Esophagus muscularis mucosa (tissue), 4 donors: ENCODE results near the gene ADCY6. TPM values are rescaled to one million over a fixed set of nuclear protein-coding genes. Genes with fewer than 3 reads are reported as not detected.
A peak's percentile ranks its signal among the peaks of the same experiment; 100 is the strongest.

Experiments
- DNase-seq: peaks from one replicate; pipeline ENCODE4 v3.0.0-alpha.2; 2017; ENCODE audit errors: extremely low spot score
- H3K27ac ChIP-seq, 4 donors: fragments of 200-600 bp; sonication (generic); replicated peaks in 1 of 4; 1 replicate in 3 of 4; 2 replicates in 1 of 4; pipeline ENCODE4 v1.5.1; 2016 to 2019; ENCODE audit warnings: mild to moderate bottlenecking in 1 of 4
- H3K27me3 ChIP-seq, 4 donors: fragments of 200-600 bp; sonication (generic); one replicate each; pipeline versions ENCODE4 v1.5.1 to v1.6.0; 2016 to 2019
- H3K36me3 ChIP-seq, 4 donors: fragments of 200-600 bp; sonication (generic); one replicate each; pipeline ENCODE4 v1.5.1; 2016 to 2019
- H3K4me1 ChIP-seq, 4 donors: fragments of 200-600 bp; sonication (generic); one replicate each; pipeline ENCODE4 v1.5.1; 2016 to 2019
- H3K4me3 ChIP-seq, 4 donors: fragments of 200-600 bp; sonication (generic); 1 replicate in 2 of 4; 2 replicates in 2 of 4; pipeline ENCODE4 v1.5.1; 2016 to 2019; ENCODE audit warnings: mild to moderate bottlenecking in 4 of 4, moderate library complexity in 1 of 4
- H3K9me3 ChIP-seq, 4 donors: fragments of 200-600 bp; sonication (generic); 1 replicate in 3 of 4; 2 replicates in 1 of 4; pipeline ENCODE4 v1.5.1; 2016 to 2019
- CTCF ChIP-seq, 3 experiments: fragments of 200-600 bp in 2 of 3; fragments of 450-650 bp in 1 of 3; sonication (generic) in 2 of 3; IDR thresholded peaks; one replicate each; pipeline ENCODE4 v1.5.1; 2017 to 2019; ENCODE audit warnings: antibody characterized with exemption in 3 of 3, mild to moderate bottlenecking in 2 of 3, moderate library complexity in 1 of 3
- EP300 ChIP-seq: sonication (generic); formaldehyde crosslinking; IDR thresholded peaks from one replicate; pipeline ENCODE4 v1.6.1; 2017; ENCODE audit warnings: antibody characterized with exemption
- POLR2A ChIP-seq: fragments of 450-650 bp; IDR thresholded peaks from one replicate; pipeline ENCODE4 v1.6.1; 2017; ENCODE audit warnings: antibody characterized with exemption, moderate library complexity, mild to moderate bottlenecking, low read depth
- POLR2AphosphoS5 ChIP-seq, 2 donors: sonication (generic); formaldehyde crosslinking; IDR thresholded peaks; one replicate each; pipeline ENCODE4 v1.6.1; 2017; ENCODE audit warnings: antibody characterized with exemption in 2 of 2
- WGBS: methylation state at CpG from one replicate; pipeline ENCODE4 v1.1.5; 2018; 5-methylcytosine and 5-hydroxymethylcytosine counted together
- intact Hi-C: fragments of 100-400 bp; cut with DNase I; formaldehyde crosslinking; loops from one replicate; pipeline ENCODE4 v1.15.1; 2023
- small RNA-seq, 3 donors: library from RNA; depleted of rRNA; stranded (forward); fragments of <200 nt; gene quantifications; one replicate each; pipeline ENCODE3, GENCODE V24; 2016
- total RNA-seq, 4 donors: library from RNA; depleted of rRNA; stranded (reverse); fragments of >200 nt; gene quantifications; one replicate each; pipeline versions ENCODE4 v1.1.0 to v1.2.1, GENCODE V29; 2016

The ADCY6 gene
- total RNA-seq, 4 donors from 2014 or later: 17.9 to 35.5 (median 24.0) TPM

GRCh38 chr12:48717252-48717695 is 71.6 kb downstream of the ADCY6 start:
- TF ChIP-seq POLR2A: no peak
- TF ChIP-seq POLR2AphosphoS5 (IDR thresholded peaks at IDR 0.05): no peak
- peak overlapping the region; percentile 74 to 82 (median 77) for H3K4me3 ChIP-seq
- DNase-seq: no peak
- H3K9me3 ChIP-seq: peaks cover 0 to 14% (median 10%) of the 10 kb centered on the region in 4 donors
- WGBS: 10% methylated on average over 20 of the region's 21 CpGs
- intact Hi-C loops: no loop called here
- no peaks in the 10 kb centered on the region for H3K27me3 ChIP-seq
- H3K4me1 ChIP-seq: peaks cover 30 to 43% (median 33%) of the 10 kb centered on the region in 4 donors
- H3K36me3 ChIP-seq: peaks cover 3 to 20% (median 14%) of the 10 kb centered on the region in 4 donors
- H3K27ac ChIP-seq: peak overlapping the region; percentile 88 to 97 (median 90)

GRCh38 chr12:48716493-48717251 is 72.2 kb downstream of the ADCY6 start, which contains the start of gene CCNT1:
TSS of gene CCNT1 (minus strand) at chr12:48716707. CDS start at chr12:48716675, 32 bp downstream.
- H3K27me3 ChIP-seq: no peaks in the 10 kb centered on the region
- intact Hi-C loops: no loop called here
- H3K4me1 ChIP-seq: peaks cover 30 to 47% (median 35%) of the 10 kb centered on the region in 4 donors
- WGBS: 0% methylated on average over 51 of the region's 61 CpGs
- peak within 1 kb of the TSS; percentile 74 to 82 (median 77) for H3K4me3 ChIP-seq
- peaks cover 0 to 14% (median 10%) of the 10 kb centered on the region in 4 donors for H3K9me3 ChIP-seq
- H3K27ac ChIP-seq: peak within 1 kb of the TSS; percentile 88 to 97 (median 90)
- TF ChIP-seq POLR2AphosphoS5 (IDR thresholded peaks at IDR 0.05): peak; percentile 96 to 99
- peak; percentile 9 to 37 (median 21) for TF ChIP-seq CTCF (IDR thresholded peaks at IDR 0.05)
- peak; percentile 81 for TF ChIP-seq POLR2A
- no peak for TF ChIP-seq EP300
- DNase-seq: peak; percentile 100
- peaks cover 3 to 26% (median 20%) of the 10 kb centered on the region in 4 donors for H3K36me3 ChIP-seq

Small RNA genes lying within 50 kb of the gene (small RNA-seq; reads per million reads assigned to genes)
- gene MIR4701 (0 reads per million in 3 donors), gene RF00019 (0 reads per million in 3 donors)

Other genes with a start within 250 kb of the ADCY6 start
- not detected for gene LALBA, start 219.0 kb downstream of the ADCY6 start, total RNA-seq
- gene KANSL2, start 106.9 kb downstream of the ADCY6 start, total RNA-seq: 10 to 100 TPM; 41.3 to 58.8 (median 43.4) TPM
- 10 to 100 TPM; 18.8 to 22.0 (median 19.8) TPM for gene CCNT1, start 72.4 kb downstream of the ADCY6 start, total RNA-seq
- 10 to 100 TPM; 11.6 to 41.0 (median 28.4) TPM for gene CACNB3, start 29.4 kb upstream of the ADCY6 start, total RNA-seq
- 10 to 100 TPM; 51.1 to 88.3 (median 74.1) TPM for gene DDX23, start 63.1 kb upstream of the ADCY6 start, total RNA-seq
- gene RND1, start 76.8 kb upstream of the ADCY6 start, total RNA-seq: 1 to 10 TPM in 1 of 4 donors, under 1 TPM in 2, not detected in 1; 0.29 to 6.5 (median 0.32) TPM
- gene FKBP11, start 136.4 kb upstream of the ADCY6 start, total RNA-seq: 1 to 10 TPM; 4.9 to 8.1 (median 7.8) TPM
- 10 to 100 TPM; 42.8 to 71.9 (median 65.1) TPM for gene ARF3, start 168.4 kb upstream of the ADCY6 start, total RNA-seq
- 1 to 10 TPM in 2 of 4 donors, under 1 TPM in 2; 0.92 to 1.8 (median 1.1) TPM for gene WNT10B, start 182.6 kb upstream of the ADCY6 start, total RNA-seq
- not detected for gene WNT1, start 189.2 kb upstream of the ADCY6 start, total RNA-seq
- under 1 TPM in 1 of 4 donors, not detected in 3; 0.11 TPM for gene DDN, start 210.3 kb upstream of the ADCY6 start, total RNA-seq
- gene PRKAG1, start 229.7 kb upstream of the ADCY6 start, total RNA-seq: 10 to 100 TPM; 52.0 to 70.6 (median 64.3) TPM